CD4-positive, alpha-beta T cell treated with Interleukin-2 at 100 ng/mL for 4 hours (primary cell): ENCODE data around the gene GPR21.

ENCODE experiments used
- DNase-seq: peaks from one replicate; pipeline ENCODE4 v3.0.0-alpha.2; 2020; ENCODE audit warnings: low spot score

The GPR21 gene

DNA sequence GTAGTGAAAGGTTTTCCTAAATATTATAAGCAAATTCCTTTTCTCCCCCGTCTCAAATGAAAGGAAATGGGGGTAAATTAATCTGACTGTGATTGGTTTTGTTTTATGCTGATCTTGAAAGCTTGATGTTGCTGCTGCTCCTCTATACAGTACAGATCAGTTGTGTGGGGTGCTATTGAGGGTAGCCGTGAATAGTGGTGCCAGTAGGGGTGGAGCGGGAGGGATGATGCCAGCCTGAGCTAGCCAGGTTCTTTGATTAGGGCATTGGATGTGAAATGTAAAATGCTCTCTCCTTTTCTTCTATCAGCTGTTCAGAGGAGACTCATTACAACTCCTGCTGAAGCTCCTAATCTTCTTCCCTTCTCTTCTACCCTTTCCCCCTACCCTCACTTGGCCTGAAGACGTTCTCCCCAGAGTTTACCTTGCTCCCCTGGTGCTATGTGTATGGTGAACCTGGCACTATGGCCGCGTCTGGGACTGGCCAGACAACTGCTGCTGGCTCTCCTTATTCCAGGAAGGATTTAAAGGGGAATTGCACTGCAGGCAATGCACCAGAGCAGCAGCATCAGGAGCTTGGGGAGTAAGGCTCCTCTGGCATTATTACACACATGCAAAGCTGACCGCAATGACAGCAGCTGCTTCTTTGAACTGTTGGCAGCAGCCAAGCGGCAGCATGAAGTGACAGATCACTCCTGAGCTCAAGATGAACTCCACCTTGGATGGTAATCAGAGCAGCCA is 566 bp downstream of the GPR21 start:
- no peak for DNase-seq

DNA sequence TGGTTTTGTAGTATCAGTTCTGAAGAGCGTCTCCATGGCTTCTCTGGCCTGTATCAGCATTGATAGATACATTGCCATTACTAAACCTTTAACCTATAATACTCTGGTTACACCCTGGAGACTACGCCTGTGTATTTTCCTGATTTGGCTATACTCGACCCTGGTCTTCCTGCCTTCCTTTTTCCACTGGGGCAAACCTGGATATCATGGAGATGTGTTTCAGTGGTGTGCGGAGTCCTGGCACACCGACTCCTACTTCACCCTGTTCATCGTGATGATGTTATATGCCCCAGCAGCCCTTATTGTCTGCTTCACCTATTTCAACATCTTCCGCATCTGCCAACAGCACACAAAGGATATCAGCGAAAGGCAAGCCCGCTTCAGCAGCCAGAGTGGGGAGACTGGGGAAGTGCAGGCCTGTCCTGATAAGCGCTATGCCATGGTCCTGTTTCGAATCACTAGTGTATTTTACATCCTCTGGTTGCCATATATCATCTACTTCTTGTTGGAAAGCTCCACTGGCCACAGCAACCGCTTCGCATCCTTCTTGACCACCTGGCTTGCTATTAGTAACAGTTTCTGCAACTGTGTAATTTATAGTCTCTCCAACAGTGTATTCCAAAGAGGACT is 1.5 kb downstream of the GPR21 start:
- DNase-seq, result no peak

DNA sequence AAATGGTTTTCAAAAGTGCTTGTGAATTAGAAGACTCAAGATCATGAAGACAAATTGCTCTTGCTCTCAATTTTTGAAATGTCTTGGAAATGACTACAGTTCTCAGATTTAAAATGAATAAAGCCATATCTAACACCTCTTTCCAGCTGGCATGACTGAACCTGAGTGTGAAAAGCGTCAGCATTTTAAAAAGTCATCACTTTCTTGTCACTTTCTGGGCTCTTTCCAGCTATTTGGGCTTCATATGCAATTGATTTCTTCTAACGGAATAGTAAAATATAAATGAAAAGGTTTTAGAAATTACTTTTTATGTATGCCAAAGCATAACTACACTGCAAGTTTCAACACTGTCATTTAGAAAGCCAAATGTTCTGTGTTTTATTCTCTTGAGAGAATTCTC is 2.3 kb downstream of the GPR21 start:
- no peak for DNase-seq

DNA sequence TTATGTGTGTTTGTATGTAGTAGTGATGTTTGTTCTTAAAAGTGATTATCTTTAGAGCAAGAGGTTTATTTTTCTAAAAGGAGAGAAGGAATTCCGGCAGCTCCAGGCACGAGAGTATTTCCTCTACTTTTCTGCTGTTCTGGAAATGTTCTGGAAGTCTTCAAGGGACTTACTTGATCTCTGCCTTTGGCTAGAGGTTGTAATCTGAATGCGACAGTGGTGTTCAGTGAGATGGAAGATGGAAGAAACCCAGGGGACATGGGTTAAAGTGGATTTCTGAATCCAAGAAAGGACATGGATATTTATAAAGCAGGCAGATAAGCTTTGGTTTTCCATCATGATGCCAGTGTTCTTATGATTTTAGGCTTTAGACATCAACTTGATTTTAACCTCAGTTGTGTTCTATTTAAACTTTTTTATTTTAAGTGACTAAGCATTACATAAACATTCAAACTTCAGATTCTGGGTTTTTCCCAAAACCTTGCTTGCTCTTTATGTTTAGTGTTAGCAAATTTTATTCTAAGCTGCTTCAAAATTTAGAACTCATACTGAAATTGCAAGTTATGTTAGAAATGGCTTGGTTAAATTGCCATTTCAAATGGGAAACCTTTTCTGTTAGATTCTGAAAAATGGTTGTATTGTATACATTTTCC is 3.6 kb downstream of the GPR21 start:
- DNase-seq, result no peak

DNA sequence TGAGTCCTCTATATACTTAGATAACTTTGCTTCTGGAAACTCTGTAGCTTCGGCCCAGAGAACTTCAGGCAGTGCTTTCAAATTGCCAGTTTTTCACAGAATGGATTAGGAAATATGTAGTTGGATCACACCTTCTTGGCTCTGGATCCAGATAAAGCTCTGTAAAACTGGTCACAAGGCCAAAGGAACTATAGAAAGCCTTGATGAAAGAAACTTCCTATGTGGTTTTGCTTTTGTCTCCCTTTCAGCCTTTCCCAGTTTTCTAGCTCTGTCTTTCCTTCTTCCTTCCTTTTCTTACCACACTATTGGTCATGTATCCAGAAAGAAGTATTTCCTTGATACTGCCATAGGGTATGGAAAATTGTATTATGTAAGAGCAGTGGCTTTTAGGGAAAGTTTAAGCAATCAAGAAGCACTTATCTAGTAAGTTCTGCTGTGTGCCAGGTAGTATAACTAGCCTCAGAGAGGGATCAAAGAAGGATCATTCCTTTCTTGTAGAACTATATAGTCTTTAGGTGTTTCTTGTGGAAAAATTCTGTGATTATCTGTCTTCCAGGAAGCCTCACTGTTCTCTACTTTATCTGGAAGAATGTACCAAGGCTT is 6.3 kb downstream of the GPR21 start:
- no peak for DNase-seq

DNA sequence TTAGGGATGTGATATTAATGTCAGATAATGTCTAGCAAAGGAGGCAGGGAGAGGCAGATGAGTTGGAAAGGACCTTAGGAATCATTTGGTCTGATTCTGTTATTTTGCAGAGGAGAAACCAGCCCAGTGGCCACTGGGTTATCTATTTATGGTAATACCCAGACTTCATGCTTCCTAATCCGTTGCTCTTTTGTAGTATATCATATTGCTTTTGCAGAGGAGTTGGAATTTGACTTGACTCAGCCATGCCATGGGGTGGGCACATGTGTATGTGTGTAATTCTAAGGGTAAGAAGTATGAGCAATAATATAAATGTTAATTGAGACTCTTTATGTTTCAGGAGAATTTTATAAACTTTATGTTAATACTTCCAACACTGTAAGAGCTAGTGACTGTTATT is 7.3 kb downstream of the GPR21 start:
- no peak for DNase-seq

DNA sequence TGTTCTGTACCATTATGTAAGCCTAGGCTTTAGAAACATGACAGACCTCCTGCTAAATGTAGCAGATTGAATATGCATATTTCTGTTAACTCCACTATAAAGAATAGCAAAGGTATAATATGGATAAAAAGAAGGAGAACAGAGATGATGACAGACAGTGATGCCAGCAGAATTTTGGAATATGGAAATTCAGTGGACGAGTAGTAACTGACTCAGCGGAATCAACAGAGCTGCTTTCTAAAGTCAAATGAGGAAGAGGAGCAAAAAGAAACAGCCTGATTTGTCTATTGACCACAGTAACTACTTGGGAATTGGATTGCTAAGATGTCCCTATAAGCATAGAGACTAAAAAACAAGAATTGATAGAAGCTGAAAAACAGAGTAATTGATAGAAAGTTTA is 8.0 kb downstream of the GPR21 start:
- DNase-seq, result no peak

DNA sequence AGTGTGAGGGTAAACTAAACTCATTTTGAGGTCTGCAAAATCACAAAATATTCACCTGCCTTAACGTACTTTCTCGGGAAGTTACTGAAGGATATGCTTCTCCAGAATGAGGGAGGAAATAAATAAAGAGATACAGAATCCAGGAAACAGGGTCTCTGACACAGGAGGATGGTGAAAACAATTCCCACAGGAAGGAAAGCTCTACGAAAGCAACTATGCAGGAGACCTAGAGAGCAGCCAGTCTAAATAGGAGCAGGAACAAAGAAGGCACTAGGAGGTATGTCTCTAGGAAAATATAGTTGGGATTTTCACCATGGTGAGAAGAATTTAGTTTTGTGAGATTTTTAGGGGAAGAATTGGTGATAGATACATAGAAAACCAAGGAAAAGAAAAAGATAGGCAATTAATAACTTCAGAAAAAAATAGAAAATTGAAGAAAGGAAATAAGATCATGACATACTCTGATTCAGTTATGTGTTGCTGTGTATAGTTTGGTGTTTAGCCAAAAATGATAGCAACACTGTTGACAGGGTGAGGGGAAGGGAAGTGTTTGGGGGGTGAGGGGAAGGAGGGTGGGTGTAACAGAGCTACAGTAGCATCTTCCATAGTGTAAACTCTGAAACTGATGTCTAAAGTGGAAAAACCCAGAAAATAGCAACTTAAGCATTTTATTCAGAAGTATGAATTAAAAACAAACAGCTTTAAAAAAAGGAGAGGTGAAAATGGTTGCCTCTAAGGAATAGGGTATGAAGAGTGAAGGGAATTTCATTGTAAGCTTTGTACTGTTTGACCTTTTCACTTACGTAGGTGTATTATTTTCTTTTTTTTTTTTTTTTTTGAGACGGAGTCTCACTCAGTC is 9.8 kb downstream of the GPR21 start:
- no peak for DNase-seq

DNA sequence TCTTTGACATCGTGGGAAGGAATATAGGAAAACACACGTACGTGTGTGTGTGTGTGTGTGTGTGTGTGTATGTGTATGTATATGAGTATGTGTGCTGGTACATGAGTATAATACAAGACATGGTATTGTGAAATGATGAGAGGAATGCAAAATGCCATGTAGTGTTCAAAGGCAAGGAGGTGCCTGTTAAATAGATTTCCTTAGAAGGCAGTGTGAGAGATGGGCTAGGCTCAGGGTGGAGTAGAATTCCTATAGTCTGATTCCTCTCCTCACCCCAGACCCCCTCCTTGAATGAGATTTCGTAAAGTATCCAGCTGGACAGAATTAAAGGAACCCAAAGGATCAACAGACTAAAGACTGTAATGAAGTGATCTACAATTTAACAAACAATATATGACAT is 11.1 kb downstream of the GPR21 start:
- no peak for DNase-seq

DNA sequence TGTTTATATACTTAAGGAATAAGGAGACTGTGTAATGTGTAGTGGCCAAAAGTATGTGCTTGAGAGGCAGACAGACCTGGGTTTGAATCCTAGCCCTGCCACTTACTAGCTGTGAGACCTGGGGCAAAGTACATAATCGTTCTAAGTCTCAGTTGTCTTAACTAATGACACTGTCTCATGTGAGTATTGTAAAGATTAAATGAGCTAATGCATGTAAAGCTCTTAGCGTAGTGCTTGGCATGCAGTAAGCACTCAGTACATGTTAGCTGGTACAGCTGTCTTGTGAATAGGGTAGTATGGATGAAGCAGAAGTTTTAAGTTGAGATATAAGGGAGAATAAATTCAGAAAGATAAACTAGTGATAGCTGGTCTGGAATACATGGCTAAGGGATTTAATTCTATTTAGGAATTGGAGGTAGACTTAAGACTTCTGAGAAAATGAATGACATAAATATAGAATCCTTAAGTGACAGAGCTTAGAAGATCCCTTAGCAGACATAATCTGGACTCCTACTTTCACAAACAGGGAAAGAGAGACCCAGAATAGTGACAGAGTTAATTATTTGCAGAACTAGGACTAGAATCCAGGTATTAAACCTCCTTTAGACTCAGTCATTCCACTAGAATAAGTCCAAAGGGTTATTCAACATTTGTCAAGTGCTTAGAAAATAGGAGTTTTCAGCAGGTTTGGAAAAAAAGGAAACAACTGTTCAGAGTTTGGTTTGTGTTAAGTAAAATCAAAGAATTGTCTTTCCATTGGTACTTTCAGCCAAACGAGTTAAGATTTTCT is 13.1 kb downstream of the GPR21 start:
- no peak for DNase-seq

DNA sequence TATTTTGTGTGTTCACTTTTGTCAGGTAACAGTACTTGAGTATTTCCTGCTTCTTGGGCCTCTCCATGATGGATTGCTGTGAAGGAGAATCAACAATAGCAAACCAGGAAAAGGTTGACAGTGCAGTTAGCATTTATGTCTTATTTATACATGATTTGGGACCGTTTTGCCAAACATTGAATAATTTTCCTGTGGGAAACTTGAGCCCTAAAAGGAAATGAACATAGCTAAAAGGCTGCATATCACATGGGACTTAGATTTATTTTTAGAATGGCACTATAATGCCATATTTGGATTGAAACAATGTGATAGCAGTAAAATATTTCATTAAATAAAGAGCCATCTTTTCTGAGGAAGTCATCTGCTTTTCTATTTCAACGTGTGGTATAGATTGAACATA is 15.3 kb downstream of the GPR21 start:
- DNase-seq, result no peak

DNA sequence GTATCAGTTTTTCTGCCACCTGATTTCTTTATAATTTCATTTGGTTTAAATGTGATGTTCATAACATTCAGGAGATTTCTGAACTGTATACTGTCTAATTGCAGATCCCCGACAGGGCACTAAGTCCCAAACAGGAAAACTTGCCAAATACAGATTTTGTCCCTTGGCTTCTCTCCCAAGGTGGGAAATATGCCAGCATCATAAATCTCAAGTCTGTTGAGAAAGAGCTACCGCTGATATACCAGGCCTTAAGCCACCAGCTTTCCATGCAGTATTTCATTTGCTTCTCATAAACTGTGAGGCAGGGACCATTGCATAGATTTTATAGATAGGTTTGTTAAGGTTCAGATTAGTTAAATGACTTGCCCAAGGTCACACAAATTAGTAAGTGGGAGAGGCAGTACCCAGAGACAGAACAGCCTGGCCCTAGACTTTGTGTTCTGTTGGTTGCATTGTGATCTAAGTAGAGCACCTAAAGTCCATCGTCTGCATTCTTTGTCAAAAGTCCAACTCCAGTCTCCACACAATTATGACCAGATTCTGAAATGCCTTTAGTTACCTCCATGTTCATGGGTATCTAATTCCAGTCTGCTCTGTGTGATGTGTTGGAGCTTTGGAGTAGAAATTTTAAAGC is 16.2 kb downstream of the GPR21 start:
- DNase-seq, result no peak

DNA sequence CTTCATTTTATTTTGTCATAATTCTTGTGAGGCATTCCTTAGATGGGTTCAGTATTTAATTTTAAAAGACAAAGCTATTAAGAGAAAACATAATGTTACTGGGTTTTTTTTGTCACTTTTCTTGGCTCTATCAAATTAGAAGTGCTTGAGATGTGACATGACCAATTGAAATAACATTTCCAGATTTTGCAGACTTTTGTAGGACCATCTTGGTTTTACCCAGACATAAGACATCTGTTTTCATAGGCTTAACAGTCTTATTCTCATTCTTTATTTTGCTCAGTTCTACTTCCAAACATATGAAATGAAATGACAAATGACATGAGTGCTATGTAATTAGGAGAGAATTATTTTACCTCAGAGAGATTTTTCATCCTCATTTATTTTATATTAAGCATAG is 19.6 kb downstream of the GPR21 start:
- no peak for DNase-seq

DNA sequence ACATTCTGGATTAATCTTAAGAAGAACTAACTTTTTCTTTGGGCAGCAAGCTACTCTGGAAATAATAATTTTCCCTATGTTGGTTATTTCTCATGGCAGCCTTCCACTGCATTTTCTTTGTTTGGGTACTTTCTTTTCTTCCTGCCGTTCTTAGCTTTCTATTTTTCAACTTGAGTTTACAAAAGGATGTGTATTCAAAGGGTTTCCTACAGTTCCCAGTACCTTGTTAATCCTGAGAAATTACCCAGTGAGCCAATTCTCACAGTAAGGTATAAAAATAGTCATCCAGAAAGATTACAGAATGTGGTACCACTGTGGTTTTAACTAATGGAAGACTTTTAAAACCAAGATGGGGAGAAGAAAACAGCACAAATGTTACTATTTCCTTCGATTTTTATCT is 20.2 kb downstream of the GPR21 start:
- no peak for DNase-seq

DNA sequence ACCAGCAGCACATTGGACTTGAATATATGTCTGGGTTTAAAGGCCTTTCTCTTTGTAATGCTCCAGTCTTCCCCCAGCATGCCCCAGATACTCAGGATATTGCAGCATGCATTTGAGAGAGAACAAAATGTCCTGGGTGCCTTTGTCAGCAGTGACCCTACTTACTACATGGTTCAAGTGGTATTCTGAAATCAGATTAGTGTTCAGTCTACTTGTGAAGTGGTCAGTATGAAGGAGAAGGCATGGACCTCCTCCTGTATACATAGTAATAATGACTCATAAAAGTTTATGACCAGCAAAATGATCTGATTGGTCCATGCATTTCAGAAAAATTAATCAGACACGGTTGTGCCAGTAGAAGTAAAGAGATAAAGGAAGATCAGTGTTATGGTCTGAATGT is 25.4 kb downstream of the GPR21 start:
- no peak for DNase-seq

DNA sequence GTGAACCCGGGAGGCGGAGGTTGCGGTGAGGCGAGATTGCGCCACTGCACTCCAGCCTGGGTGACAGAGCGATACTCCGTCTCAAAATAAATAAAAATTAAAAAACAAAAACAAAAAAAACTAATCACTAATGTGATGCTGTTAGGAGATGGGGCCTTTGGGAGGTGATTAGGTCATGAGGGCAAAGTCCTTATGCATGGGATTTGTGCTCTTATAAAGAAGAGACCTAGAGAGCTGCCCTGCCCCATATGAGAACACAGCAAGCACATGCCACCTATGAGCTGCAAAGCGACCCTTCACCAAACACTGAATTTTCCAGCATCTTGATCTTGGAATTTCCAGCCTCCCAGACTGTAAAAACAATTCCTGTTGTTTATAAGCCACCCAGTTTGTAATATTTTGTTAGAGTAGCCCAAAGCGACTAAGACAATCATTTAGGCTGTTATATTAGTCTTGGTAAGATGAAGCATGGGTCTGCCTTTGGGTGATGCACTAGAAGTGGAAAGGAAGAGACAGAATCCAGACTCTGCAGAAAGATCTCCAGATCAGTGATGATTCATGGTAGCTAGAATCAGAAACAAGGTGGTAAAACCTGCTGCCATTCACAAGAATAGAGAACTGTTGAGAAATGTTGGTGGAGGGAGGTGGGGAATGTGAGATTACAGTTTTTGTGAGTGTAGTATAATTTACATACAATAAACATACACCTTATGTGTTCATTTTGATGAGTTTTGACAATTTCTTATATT is 26.2 kb downstream of the GPR21 start:
- DNase-seq, result no peak

DNA sequence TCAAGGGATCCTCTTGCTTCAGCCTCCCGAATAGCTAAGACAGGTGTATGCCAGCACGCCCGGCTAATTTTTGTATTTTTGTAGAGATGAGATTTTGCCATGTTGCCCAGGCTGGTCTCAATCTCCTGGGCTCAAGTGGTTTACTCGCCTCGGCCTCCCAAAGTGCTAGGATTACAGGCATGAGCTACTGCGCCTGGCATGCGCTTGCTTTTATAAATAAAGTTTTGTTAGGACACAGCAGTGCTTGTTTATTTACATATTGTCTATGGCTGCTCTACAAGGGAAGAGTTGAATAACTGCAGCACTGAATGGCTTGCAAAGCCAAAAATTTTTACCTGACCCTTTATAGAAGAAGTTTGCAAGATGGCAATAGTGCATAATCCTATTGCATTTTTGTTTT is 27.7 kb downstream of the GPR21 start:
- DNase-seq, result no peak

DNA sequence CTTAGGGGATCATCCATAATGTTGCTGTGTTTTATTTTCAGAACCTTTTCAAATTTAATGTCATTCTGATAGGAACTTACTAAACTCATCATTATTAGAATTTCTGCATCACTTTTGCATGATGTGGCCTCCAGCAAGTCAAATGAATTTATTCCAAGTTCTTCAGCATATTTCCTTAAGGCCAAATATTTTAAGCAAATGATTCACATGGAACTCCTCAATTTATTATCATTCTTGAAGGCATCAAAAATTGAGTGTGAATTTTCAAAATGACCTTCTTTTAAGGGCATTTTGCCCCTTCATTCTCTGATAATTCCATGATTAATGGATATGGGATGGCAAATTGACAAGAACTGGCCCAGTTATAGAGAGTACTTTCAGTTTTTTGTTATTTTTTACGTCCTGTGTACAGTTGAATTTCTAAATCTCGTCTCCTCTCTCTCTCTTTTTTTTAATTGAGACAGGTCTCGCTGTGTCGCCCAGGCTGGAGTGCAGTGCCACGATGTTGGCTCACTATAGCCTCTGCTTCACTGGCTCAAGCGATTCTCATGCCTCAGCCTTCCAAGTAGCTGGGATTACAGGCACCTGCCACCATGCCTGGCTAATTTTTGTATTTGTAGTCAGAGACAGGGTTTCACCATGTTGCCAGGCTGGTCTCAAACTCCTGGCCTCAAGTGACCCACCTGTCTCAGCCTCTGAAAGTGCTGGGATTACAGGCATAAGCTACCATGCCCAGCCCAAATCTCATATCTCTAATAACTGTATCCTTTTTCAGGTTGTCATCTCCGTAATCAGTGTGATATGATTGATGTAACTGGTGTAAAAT is 29.1 kb downstream of the GPR21 start:
- no peak for DNase-seq

DNA sequence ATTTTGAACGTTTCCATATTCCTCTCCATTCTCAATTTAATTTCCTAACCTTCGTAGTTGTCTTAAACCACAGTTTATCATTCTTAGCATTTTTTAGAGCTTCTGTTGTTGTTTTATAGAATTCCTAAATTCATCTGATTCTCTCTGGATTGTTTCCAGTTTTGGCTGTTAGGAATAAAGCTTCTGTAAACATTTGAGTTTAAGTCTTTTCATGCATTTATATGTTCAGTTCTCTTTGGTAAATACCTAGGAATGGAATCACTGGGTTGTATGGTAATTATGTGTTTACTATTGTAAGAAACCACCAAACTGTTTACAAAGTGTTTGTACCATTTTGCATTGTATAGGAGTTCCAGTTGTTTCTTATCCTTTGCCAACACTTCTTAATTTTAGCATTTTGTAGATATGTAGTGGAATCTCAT is 29.7 kb downstream of the GPR21 start:
- DNase-seq, result no peak
